Stimulated activated naive CD8-positive, alpha-beta T cell treated with anti-CD3 and anti-CD28 coated beads, Interleukin-15, Interleukin-2, amounts not matched to agents 100 ng/mL and 50 ng/mL, for 24 hours (primary cell): ENCODE data around the gene CHPT1.
"Not testable (repeated sequence)": the region's sequence is repeated elsewhere in the genome, so short reads cannot be mapped to it uniquely, and the experiment has no call there.

Experiments used
- H3K27ac Mint-ChIP-seq: one replicate; pipeline ENCODE4 v1.8.0; 2021; ENCODE audit warnings: mild to moderate bottlenecking, mixed read lengths
- H3K27me3 Mint-ChIP-seq: one replicate; pipeline ENCODE4 v1.8.0; 2021; ENCODE audit warnings: mixed read lengths
- H3K36me3 Mint-ChIP-seq: one replicate; pipeline ENCODE4 v1.8.0; 2021; ENCODE audit warnings: low read depth, mixed read lengths
- H3K4me1 Mint-ChIP-seq: one replicate; pipeline ENCODE4 v1.8.0; 2021; ENCODE audit warnings: low read depth, mixed read lengths
- H3K4me3 Mint-ChIP-seq: one replicate; pipeline ENCODE4 v1.8.0; 2021; ENCODE audit warnings: mild to moderate bottlenecking, mixed read lengths
- H3K9me3 Mint-ChIP-seq: one replicate; pipeline ENCODE4 v1.8.0; 2021; ENCODE audit warnings: mixed read lengths

CHPT1 gene

GRCh38 chr12:101722392-101722791 lies 25.0 kb downstream of the CHPT1 start:
- Mint-ChIP-seq H3K4me3 (no peak overlapping the region), H3K36me3 (peaks cover 16% of the 10 kb centered on the region), H3K4me1 (no peaks in the 10 kb centered on the region), H3K27ac (no peak overlapping the region), H3K27me3 (no peaks in the 10 kb centered on the region), H3K9me3 (no peaks in the 10 kb centered on the region)

GRCh38 chr12:101727098-101727497 lies 29.7 kb downstream of the CHPT1 start:
- no peaks in the 10 kb centered on the region for H3K4me1 Mint-ChIP-seq
- no peak overlapping the region for H3K4me3 Mint-ChIP-seq
- no peak overlapping the region for H3K27ac Mint-ChIP-seq
- H3K36me3 Mint-ChIP-seq, result peaks cover 34% of the 10 kb centered on the region
- no peaks in the 10 kb centered on the region for H3K27me3 Mint-ChIP-seq
- no peaks in the 10 kb centered on the region for H3K9me3 Mint-ChIP-seq

GRCh38 chr12:101729842-101730241 lies 32.4 kb downstream of the CHPT1 start:
- H3K27me3 Mint-ChIP-seq, result no peaks in the 10 kb centered on the region
- no peak overlapping the region for H3K4me3 Mint-ChIP-seq
- H3K9me3 Mint-ChIP-seq, result no peaks in the 10 kb centered on the region
- H3K27ac Mint-ChIP-seq, result no peak overlapping the region
- peaks cover 40% of the 10 kb centered on the region for H3K36me3 Mint-ChIP-seq
- no peaks in the 10 kb centered on the region for H3K4me1 Mint-ChIP-seq

- H3K9me3 Mint-ChIP-seq, result no peaks in the 10 kb centered on the region
- no peaks in the 10 kb centered on the region for H3K4me1 Mint-ChIP-seq
- peaks cover 38% of the 10 kb centered on the region for H3K36me3 Mint-ChIP-seq
Measured at GRCh38 chr12:101732318-101732717, 34.9 kb downstream of the CHPT1 start.

GRCh38 chr12:101733166-101733565 lies 35.7 kb downstream of the CHPT1 start:
- no peaks in the 10 kb centered on the region for H3K4me1 Mint-ChIP-seq
- H3K9me3 Mint-ChIP-seq, result no peaks in the 10 kb centered on the region
- H3K36me3 Mint-ChIP-seq, result peaks cover 43% of the 10 kb centered on the region
- H3K27ac Mint-ChIP-seq, result no peak overlapping the region
- H3K4me3 Mint-ChIP-seq, result no peak overlapping the region
- H3K27me3 Mint-ChIP-seq, result no peaks in the 10 kb centered on the region

More at GRCh38 chr12:101732318-101732717, 34.9 kb downstream of the CHPT1 start:
- H3K4me3 Mint-ChIP-seq, result no peak overlapping the region
- H3K27ac Mint-ChIP-seq, result no peak overlapping the region
- no peaks in the 10 kb centered on the region for H3K27me3 Mint-ChIP-seq

GRCh38 chr12:101734482-101734881 lies 37.0 kb downstream of the CHPT1 start:
- H3K36me3 Mint-ChIP-seq, result peaks cover 34% of the 10 kb centered on the region
- not testable (repeated sequence) for H3K27ac Mint-ChIP-seq, H3K27me3 Mint-ChIP-seq, H3K4me3 Mint-ChIP-seq, H3K4me1 Mint-ChIP-seq, H3K9me3 Mint-ChIP-seq

- no peaks in the 10 kb centered on the region for H3K9me3 Mint-ChIP-seq
- no peak overlapping the region for H3K4me3 Mint-ChIP-seq
- H3K27me3 Mint-ChIP-seq, result no peaks in the 10 kb centered on the region
- H3K27ac Mint-ChIP-seq, result no peak overlapping the region
- H3K4me1 Mint-ChIP-seq, result no peaks in the 10 kb centered on the region
- peaks cover 35% of the 10 kb centered on the region for H3K36me3 Mint-ChIP-seq
Measured at GRCh38 chr12:101737476-101737875, 40.0 kb downstream of the CHPT1 start.

GRCh38 chr12:101738920-101739665 lies 41.7 kb downstream of the CHPT1 start, which contains the start of gene SYCP3:
Gene SYCP3 (minus strand): TSS chr12:101739462. CDS start chr12:101737935, 1,527 bp downstream.
- H3K9me3 Mint-ChIP-seq, result no peaks in the 10 kb centered on the region
- H3K4me1 Mint-ChIP-seq, result peaks cover 15% of the 10 kb centered on the region
- no peaks in the 10 kb centered on the region for H3K27me3 Mint-ChIP-seq
- no peak within 1 kb of the TSS for H3K27ac Mint-ChIP-seq
- no peak within 1 kb of the TSS for H3K4me3 Mint-ChIP-seq
- H3K36me3 Mint-ChIP-seq, result peaks cover 42% of the 10 kb centered on the region

GRCh38 chr12:101740566-101740965 lies 43.1 kb downstream of the CHPT1 start:
- H3K4me1 Mint-ChIP-seq, result peaks cover 28% of the 10 kb centered on the region
- H3K27me3 Mint-ChIP-seq, result no peaks in the 10 kb centered on the region
- no peak overlapping the region for H3K27ac Mint-ChIP-seq
- no peak overlapping the region for H3K4me3 Mint-ChIP-seq
- H3K9me3 Mint-ChIP-seq, result no peaks in the 10 kb centered on the region
- H3K36me3 Mint-ChIP-seq, result peaks cover 56% of the 10 kb centered on the region

- no peak overlapping the region for H3K4me3 Mint-ChIP-seq
- H3K9me3 Mint-ChIP-seq, result no peaks in the 10 kb centered on the region
- peaks cover 58% of the 10 kb centered on the region for H3K36me3 Mint-ChIP-seq
- H3K27ac Mint-ChIP-seq, result no peak overlapping the region
- peaks cover 28% of the 10 kb centered on the region for H3K4me1 Mint-ChIP-seq
- no peaks in the 10 kb centered on the region for H3K27me3 Mint-ChIP-seq
Measured at GRCh38 chr12:101740980-101741379, 43.5 kb downstream of the CHPT1 start.

GRCh38 chr12:101743242-101743641 lies 45.8 kb downstream of the CHPT1 start:
- peak overlapping the region; percentile 32 for H3K27ac Mint-ChIP-seq

GRCh38 chr12:101743724-101744472 lies 46.5 kb downstream of the CHPT1 start:
- Mint-ChIP-seq H3K4me3 (no peak overlapping the region), H3K27ac (peak overlapping the region; percentile 53), H3K4me1 (peaks cover 28% of the 10 kb centered on the region), H3K9me3 (no peaks in the 10 kb centered on the region), H3K27me3 (no peaks in the 10 kb centered on the region), H3K36me3 (peaks cover 71% of the 10 kb centered on the region)

More at GRCh38 chr12:101743242-101743641, 45.8 kb downstream of the CHPT1 start:
- Mint-ChIP-seq H3K4me3 (no peak overlapping the region), H3K27me3 (no peaks in the 10 kb centered on the region), H3K9me3 (no peaks in the 10 kb centered on the region), H3K36me3 (peaks cover 65% of the 10 kb centered on the region), H3K4me1 (peaks cover 28% of the 10 kb centered on the region)

GRCh38 chr12:101745481-101745880 lies 48.0 kb downstream of the CHPT1 start:
- Mint-ChIP-seq H3K27me3 (no peaks in the 10 kb centered on the region), H3K36me3 (peaks cover 77% of the 10 kb centered on the region), H3K4me3 (no peak overlapping the region), H3K9me3 (no peaks in the 10 kb centered on the region), H3K27ac (no peak overlapping the region), H3K4me1 (peaks cover 28% of the 10 kb centered on the region)

- Mint-ChIP-seq H3K4me3 (no peak overlapping the region), H3K36me3 (peaks cover 76% of the 10 kb centered on the region), H3K27me3 (no peaks in the 10 kb centered on the region), H3K27ac (no peak overlapping the region), H3K4me1 (peaks cover 28% of the 10 kb centered on the region), H3K9me3 (no peaks in the 10 kb centered on the region)
Measured at GRCh38 chr12:101746196-101746595, 48.8 kb downstream of the CHPT1 start.

GRCh38 chr12:101746661-101747060 lies 49.2 kb downstream of the CHPT1 start:
- H3K36me3 Mint-ChIP-seq, result peaks cover 76% of the 10 kb centered on the region
- H3K27ac Mint-ChIP-seq, result no peak overlapping the region
- no peak overlapping the region for H3K4me3 Mint-ChIP-seq
- H3K9me3 Mint-ChIP-seq, result no peaks in the 10 kb centered on the region
- no peaks in the 10 kb centered on the region for H3K27me3 Mint-ChIP-seq
- peaks cover 28% of the 10 kb centered on the region for H3K4me1 Mint-ChIP-seq
